HG02970 (cell line): Measurements from ENCODE around the gene MTNR1A.

Experiments used
- ATAC-seq: cut with Tn5 transposase; IDR thresholded peaks from one replicate; pipeline ENCODE4 v1.9.1; 2021; ENCODE audit warnings: mild to moderate bottlenecking, moderate library complexity, moderate number of reproducible peaks; ENCODE audit not compliant: unreplicated experiment, low FRiP score

The MTNR1A gene

DNA sequence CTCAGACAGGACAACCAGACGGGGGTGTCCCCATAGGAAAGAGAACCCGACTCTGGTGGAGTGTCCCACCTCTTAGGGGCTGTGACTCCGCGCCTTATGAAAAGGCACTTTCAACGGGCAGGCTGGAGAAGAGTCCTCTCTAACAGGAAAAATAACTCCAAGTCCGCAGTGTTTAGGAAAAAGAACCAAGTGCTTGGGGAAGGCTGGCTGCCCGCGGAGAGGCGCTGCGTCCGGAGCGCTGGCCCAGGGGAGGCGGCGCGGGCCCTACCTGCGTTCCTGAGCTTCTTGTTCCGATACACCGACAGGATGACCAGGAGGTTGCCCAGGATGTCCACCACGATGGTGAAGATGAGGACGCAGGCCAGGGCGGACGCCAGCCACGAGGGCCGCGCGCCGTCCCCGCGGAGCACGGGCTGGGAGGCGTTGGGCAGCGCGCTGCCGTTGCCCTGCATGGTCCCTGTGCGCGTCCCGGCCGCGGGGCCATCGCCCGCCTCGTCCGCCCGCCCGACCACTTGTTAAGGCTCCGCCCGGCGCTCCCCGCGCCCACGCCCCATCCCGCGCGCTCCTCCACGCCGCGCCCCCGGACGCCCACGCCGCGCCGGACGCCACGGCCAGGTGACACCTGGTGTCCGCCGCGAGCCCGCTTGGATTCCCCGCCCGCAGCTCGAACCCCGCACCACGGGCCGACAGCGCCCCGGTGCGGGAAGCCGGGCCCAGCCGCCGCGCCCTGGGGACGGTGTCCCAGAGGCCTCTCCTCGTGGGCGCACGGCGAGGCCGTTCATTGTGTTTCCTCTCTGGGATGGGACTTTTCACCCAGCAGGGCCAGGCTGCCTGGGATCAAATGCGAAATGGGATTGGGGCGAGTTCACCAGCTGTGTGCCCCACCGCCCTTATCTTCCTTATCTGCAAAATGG, at the start of gene MTNR1A:
Gene MTNR1A (minus strand): TSS at position 654 of the 914 bp plus-strand sequence. CDS start 202 bp downstream, at position 452.
- no peak for ATAC-seq

DNA sequence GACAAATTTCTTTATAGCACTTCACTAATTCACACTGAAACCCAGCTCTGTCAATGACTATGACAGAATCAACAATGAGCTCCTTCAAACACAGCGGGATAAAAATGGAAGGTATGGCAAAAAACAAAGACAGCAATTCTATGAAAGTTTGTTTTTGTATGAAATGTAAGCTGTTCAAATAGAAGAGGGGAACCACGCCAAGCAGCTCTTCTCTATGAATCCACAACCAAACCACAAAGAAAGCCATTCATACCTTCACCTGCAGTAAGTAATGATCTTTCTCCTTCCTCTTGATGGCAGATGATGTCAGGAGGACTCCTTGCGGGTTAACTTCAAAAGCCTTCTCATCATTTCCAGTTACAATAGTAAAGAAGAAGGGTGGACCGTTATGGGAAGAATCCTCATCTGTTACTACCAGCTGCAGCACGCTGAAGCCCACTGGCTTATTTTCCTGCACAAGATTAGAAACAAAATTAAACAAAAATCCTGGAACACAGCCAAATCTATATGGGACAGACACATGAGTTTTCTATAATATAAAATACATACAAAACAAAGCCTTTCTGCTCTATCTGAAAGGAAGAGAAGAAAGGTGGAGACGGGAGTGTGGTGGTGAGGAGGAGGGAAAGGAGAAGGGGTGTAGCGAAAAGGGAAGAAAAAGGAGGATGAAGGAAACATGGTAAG, 48.9 kb upstream of the MTNR1A start:
- ATAC-seq: no peak

- no peak for ATAC-seq
These were observed 47.6 kb upstream of the MTNR1A start for GRCh38 chr4:186602978-186603377.

DNA sequence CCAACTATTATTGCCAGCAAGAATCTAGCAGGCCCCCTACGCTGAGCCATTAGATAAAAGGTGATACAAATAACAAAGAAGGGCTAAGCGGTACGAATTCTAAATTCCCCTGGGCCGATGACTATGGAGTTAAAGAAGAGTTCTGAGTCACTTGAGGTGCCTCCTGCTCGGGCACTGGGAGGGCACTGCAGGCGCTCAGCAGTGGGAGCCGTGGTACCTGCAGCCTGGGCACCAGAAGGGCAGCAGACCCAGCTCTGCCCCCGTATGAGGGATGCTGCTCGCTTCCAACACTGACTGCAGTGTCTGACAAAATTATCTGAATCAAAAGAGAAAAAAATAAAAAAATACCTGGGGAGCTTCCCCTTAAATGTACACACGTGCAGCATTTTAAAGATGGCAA, 44.1 kb upstream of the MTNR1A start:
- no peak for ATAC-seq

DNA sequence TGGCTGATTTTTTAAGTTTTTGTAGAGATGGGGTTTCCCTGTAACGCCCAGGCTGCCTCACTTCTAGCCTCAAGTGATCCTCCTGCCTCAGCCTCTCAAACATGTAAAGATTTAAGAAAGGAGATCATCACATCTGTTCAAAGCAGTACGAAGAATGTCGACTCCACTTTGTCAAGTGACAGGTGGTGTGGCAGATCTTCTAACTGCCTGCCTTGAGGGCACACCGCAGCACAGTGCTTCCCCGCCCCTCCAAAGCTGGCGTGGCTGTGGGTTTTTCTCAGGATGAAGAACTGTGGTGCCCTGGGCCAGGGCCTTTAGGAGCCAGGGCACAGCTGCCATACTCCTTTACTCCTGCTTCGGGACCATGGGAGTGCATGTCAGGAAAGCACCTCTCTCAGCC, 43.3 kb upstream of the MTNR1A start:
- no peak for ATAC-seq

GRCh38 chr4:186596850-186597390, 41.6 kb upstream of the MTNR1A start:
- no peak for ATAC-seq

DNA sequence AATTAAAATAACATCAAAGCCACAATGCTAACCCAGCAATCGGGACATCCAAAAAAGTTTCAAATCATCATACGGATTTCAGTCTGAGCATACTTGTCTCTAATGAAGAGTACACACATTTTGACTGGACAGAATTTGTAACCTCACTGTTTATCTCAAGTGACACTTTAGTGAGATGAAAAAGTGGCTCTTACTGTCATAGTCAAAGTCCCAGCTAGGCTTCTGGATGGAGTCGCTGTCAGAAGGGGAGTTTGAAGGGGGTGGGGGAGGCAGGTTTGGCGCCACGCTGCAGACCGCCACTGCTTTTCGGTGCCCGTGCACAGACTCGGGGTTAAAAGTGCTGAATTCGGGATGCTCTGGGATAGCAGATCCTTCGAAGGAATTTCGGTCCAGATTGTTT, 41.0 kb upstream of the MTNR1A start:
- no peak for ATAC-seq

GRCh38 chr4:186593587-186593973, 38.2 kb upstream of the MTNR1A start:
- ATAC-seq: no peak

GRCh38 chr4:186592966-186593586, 37.7 kb upstream of the MTNR1A start:
- no peak for ATAC-seq

DNA sequence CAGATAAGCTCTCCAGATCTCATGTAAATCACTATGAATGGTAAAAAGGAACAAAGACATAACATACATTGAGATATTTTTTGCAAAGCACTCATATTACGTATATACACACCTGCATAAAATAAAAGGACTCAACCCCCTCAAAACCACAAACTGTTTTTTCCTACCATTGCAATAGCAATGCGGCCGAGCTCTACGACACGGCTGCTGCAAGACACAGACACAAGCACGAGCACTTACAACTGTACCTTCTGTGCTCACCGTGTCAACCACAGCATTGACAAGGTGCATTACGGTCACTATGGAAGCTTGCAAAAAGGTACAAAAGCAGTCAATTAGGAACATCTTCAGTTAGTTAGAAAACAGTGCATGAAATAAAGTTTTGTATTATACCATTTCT, 37.1 kb upstream of the MTNR1A start:
- no peak for ATAC-seq

DNA sequence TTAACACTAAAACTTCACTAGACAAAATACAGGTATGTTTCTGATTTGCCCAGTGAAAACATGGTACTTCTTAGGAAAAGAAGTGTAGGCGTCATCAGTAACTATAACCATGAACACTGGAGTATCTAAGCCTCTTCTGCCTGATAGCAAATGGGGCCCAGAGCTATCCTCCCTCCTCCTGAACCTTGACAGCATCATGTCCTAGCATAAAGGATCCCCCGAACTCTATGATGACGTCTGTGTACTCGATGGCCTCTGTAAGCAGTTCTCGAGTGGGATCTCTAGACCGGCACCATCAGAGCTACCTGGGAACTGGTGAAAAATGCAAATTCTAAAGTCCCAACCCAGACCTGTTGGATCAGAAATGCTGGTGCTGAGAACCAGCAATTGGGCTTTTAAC, 36.3 kb upstream of the MTNR1A start:
- no peak for ATAC-seq

DNA sequence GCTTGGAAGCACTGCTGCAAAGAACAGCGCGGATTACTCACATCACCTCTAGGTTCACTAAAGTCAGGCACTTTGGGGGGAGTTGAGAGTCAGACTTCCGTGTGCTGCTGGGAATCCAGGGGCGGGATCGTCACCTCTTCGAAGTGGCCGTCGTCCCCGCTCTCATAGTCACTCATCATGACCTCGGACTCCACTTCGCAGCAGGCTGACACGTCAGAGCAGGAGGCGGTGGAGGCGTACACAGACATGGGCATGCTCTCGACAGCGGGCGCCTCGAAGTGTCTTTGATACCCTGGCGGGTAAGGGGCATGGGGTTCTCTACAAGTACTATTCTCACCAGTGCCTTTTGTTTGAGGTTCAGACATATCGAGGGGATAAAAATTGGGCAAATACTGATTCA, 33.1 kb upstream of the MTNR1A start:
- no peak for ATAC-seq

DNA sequence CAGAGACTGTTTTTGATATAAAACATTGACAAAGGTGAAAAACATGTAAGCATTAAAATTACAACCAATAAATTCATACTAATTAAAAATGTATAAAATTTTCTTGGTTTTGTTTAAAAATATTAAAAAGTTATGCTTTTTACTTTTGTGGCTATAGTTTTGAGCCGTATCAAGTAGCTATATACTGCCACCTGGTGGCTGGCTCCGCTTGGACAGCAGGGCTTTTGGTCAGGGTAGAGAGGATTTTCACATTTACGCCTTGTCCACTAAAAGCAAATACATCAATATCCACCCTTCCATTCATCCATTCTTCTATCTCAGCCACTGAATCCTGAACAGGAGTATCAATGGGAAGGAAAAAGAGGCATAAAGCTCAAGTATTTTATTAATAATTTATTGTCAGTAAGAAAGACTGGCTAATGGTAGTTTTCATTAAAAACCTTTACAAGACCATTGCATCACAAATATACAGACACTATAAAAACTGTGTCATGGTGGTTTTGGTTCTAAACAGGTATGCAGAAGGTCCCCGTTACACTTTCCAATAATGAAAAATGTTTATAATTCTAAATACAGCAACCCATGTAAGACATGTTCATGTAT, 32.1 kb upstream of the MTNR1A start:
- ATAC-seq: peak; percentile 77

DNA sequence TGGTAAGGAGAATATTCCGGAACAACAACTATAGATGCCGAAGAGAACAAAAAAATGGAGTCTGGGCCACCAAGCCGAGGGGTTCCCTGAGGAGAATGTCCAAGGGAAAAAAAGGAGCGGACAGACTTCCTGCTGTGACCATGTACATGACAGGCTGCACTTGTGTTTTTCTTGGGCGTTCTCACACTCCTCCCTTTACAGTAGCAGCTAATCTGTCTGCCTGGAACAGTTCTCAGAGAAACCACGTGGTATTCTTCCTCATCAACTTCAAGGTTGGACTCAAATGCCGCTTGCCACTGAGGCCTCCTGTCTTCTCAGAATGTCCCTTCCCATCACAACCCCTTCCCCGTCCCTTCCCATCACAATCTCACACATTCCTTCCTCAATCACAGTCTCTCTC, 30.8 kb upstream of the MTNR1A start:
- ATAC-seq: no peak

DNA sequence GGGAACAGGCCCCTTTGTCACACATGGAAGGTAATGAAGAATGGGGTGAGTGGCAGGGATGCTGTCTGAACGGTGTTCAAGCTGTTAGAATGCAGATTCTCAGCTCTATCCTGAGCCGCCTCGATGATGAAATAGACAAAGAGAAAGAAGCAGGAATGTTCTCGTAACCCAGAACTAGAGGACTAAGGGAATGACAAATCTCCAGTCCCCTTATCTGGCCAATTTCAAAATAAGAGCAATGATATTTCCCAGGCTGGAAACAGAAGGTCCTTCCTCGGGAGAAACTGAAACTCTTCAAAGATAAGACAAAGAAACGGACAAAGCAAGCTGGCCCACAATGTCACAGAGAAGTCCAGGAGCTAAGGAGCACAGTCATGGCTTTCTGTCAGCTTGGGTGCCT, 29.5 kb upstream of the MTNR1A start:
- no peak for ATAC-seq

DNA sequence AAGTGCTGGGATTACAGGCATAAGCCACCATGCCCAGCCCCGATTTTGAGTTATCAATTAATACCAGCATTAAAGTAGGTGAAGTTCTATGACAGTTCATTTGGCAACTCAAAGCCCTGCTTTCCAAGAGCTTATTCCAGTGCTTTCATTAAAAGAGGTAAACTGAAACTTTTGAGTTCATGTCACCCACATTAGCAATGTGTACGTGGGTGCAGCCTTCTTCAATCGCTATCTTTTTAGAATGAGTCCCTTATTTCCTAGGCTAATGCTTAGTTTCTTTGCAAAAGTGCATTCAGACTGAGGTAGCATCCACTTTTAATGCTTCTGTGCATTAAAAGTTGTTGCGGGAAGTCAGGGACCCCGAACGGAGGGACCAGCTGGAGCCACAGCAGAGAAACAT, 26.1 kb upstream of the MTNR1A start:
- no peak for ATAC-seq

- no peak for ATAC-seq
These were observed 25.3 kb upstream of the MTNR1A start for GRCh38 chr4:186580669-186581068.

- ATAC-seq: no peak
These were observed 15.0 kb upstream of the MTNR1A start for GRCh38 chr4:186570193-186570996.

GRCh38 chr4:186569533-186570192, 14.3 kb upstream of the MTNR1A start:
- no peak for ATAC-seq
